Measurements from ENCODE around the gene MAP3K14.
"Not testable (repeated sequence)": the region's sequence is repeated elsewhere in the genome, so short reads cannot be mapped to it uniquely, and the experiment has no call there.

MAP3K14 gene

GRCh38 chr17:45255358-45255757 lies 61.5 kb downstream of the MAP3K14 start:
- Histone ChIP-seq H3K4me1 (ENCODE audit: control insufficient read depth, low read depth, low read length) (peaks cover 2% of the 10 kb centered on the region), H2AK5ac (ENCODE audit: low read length) (no peak overlapping the region), H3K56ac (ENCODE audit: low read length) (no peak overlapping the region), H3K4me3 (ENCODE audit: low read length) (no peak overlapping the region), H3K79me1 (ENCODE audit: low read length) (no peaks in the 10 kb centered on the region), H4K8ac (ENCODE audit: low read depth, low read length) (no peak overlapping the region), H2BK15ac (replicated peaks; ENCODE audit: low read depth) (no peak overlapping the region), H3K27ac (ENCODE audit: low read depth, low read length) (no peak overlapping the region), H3K4ac (ENCODE audit: low read depth, low read length) (no peak overlapping the region), H3K18ac (ENCODE audit: low read length) (no peak overlapping the region), H3K4me2 (ENCODE audit: low read length) (no peak overlapping the region), H3K27me3 (ENCODE audit: insufficient read depth, low read length, poor library complexity) (no peaks in the 10 kb centered on the region), H3K9ac (ENCODE audit: low read length) (no peak overlapping the region), H2BK120ac (ENCODE audit: low read depth, low read length) (no peak overlapping the region), H3K36me3 (ENCODE audit: control insufficient read depth, insufficient read depth, low read length) (no peaks in the 10 kb centered on the region), H4K5ac (ENCODE audit: low read length) (no peak overlapping the region), H3K23ac (ENCODE audit: low read length) (no peak overlapping the region), H3K79me2 (ENCODE audit: control insufficient read depth, insufficient read depth, low read length) (no peaks in the 10 kb centered on the region), H2BK5ac (ENCODE audit: low read length) (no peak overlapping the region)
- DNase-seq, result no peak
- WGBS (ENCODE audit: extremely low coverage, insufficient coverage, low lambda C conversion rate), result no CpG with 5 or more reads among the region's 8 CpGs

- no peaks in the 10 kb centered on the region for H3K79me2 ChIP-seq (ENCODE audit: control insufficient read depth, insufficient read depth, low read length)
- H3K9ac ChIP-seq (ENCODE audit: low read length), result no peak overlapping the region
- H2AK5ac ChIP-seq (ENCODE audit: low read length), result no peak overlapping the region
- no peak overlapping the region for H4K5ac ChIP-seq (ENCODE audit: low read length)
- no peak overlapping the region for H3K4ac ChIP-seq (ENCODE audit: low read depth, low read length)
- peaks cover 3% of the 10 kb centered on the region for H3K79me1 ChIP-seq (ENCODE audit: low read length)
- no peak overlapping the region for H3K18ac ChIP-seq (ENCODE audit: low read length)
- no peak overlapping the region for H3K23ac ChIP-seq (ENCODE audit: low read length)
- H3K36me3 ChIP-seq (ENCODE audit: control insufficient read depth, insufficient read depth, low read length), result no peaks in the 10 kb centered on the region
- no peak overlapping the region for H4K8ac ChIP-seq (ENCODE audit: low read depth, low read length)
- H3K27ac ChIP-seq (ENCODE audit: low read depth, low read length), result no peak overlapping the region
- no peaks in the 10 kb centered on the region for H3K27me3 ChIP-seq (ENCODE audit: insufficient read depth, low read length, poor library complexity)
- no peak overlapping the region for H3K56ac ChIP-seq (ENCODE audit: low read length)
- WGBS (ENCODE audit: extremely low coverage, insufficient coverage, low lambda C conversion rate), result no CpG with 5 or more reads among the region's 4 CpGs
- H2BK120ac ChIP-seq (ENCODE audit: low read depth, low read length), result no peak overlapping the region
- H3K4me3 ChIP-seq (ENCODE audit: low read length), result no peak overlapping the region
- no peak overlapping the region for H3K4me2 ChIP-seq (ENCODE audit: low read length)
- H3K4me1 ChIP-seq (ENCODE audit: control insufficient read depth, low read depth, low read length), result peaks cover 2% of the 10 kb centered on the region
- H2BK15ac ChIP-seq (replicated peaks; ENCODE audit: low read depth), result no peak overlapping the region
- no peak for DNase-seq
- H2BK5ac ChIP-seq (ENCODE audit: low read length), result no peak overlapping the region
These were observed 62.9 kb downstream of the MAP3K14 start for GRCh38 chr17:45253879-45254278.

DNA sequence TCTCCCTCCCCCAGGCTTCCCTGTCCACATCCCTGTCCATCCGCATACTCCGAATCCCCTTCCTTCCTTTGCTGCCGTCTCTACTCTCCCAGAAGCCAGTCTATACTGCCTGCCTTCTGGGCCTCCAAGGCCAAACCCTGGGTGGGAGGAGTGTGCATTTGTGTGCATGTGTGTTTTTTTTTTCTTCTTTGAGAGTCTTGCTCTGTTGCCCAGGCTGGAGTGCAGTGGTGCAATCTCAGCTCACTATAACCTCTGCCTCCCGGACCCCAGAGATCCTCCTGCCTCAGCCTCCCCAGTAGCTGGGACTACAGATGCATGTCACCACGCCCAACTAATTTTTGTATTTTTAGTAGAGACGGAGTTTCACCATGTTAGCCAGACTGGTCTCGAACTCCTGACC lies 63.6 kb downstream of the MAP3K14 start:
- not testable (repeated sequence) for H3K56ac ChIP-seq (ENCODE audit: low read length); H2BK120ac ChIP-seq (ENCODE audit: low read depth, low read length); H3K4ac ChIP-seq (ENCODE audit: low read depth, low read length); H3K4me1 ChIP-seq (ENCODE audit: control insufficient read depth, low read depth, low read length); H2BK15ac ChIP-seq (replicated peaks; ENCODE audit: low read depth); H2AK5ac ChIP-seq (ENCODE audit: low read length); H4K5ac ChIP-seq (ENCODE audit: low read length); H3K27me3 ChIP-seq (ENCODE audit: insufficient read depth, low read length, poor library complexity); H3K4me2 ChIP-seq (ENCODE audit: low read length); H4K8ac ChIP-seq (ENCODE audit: low read depth, low read length); H3K36me3 ChIP-seq (ENCODE audit: control insufficient read depth, insufficient read depth, low read length); H3K27ac ChIP-seq (ENCODE audit: low read depth, low read length); H3K18ac ChIP-seq (ENCODE audit: low read length); H3K79me1 ChIP-seq (ENCODE audit: low read length); H3K4me3 ChIP-seq (ENCODE audit: low read length); H3K23ac ChIP-seq (ENCODE audit: low read length); H2BK5ac ChIP-seq (ENCODE audit: low read length); H3K9ac ChIP-seq (ENCODE audit: low read length); DNase-seq; H3K79me2 ChIP-seq (ENCODE audit: control insufficient read depth, insufficient read depth, low read length)
- WGBS (ENCODE audit: extremely low coverage, insufficient coverage, low lambda C conversion rate), result no CpG with 5 or more reads among the region's 7 CpGs

- H3K79me2 ChIP-seq (ENCODE audit: control insufficient read depth, insufficient read depth, low read length), result no peaks in the 10 kb centered on the region
- H3K23ac ChIP-seq (ENCODE audit: low read length), result no peak overlapping the region
- H4K5ac ChIP-seq (ENCODE audit: low read length), result no peak overlapping the region
- peaks cover 4% of the 10 kb centered on the region for H3K79me1 ChIP-seq (ENCODE audit: low read length)
- no peak overlapping the region for H4K8ac ChIP-seq (ENCODE audit: low read depth, low read length)
- H3K18ac ChIP-seq (ENCODE audit: low read length), result no peak overlapping the region
- no peaks in the 10 kb centered on the region for H3K36me3 ChIP-seq (ENCODE audit: control insufficient read depth, insufficient read depth, low read length)
- no peak overlapping the region for H2BK120ac ChIP-seq (ENCODE audit: low read depth, low read length)
- H3K27ac ChIP-seq (ENCODE audit: low read depth, low read length), result no peak overlapping the region
- no peak overlapping the region for H2AK5ac ChIP-seq (ENCODE audit: low read length)
- no peak overlapping the region for H3K4me2 ChIP-seq (ENCODE audit: low read length)
- WGBS (ENCODE audit: extremely low coverage, insufficient coverage, low lambda C conversion rate), result no CpG with 5 or more reads among the region's 7 CpGs
- no peak for DNase-seq
- H3K4ac ChIP-seq (ENCODE audit: low read depth, low read length), result no peak overlapping the region
- H3K4me1 ChIP-seq (ENCODE audit: control insufficient read depth, low read depth, low read length), result no peaks in the 10 kb centered on the region
- no peak overlapping the region for H3K56ac ChIP-seq (ENCODE audit: low read length)
- H3K9ac ChIP-seq (ENCODE audit: low read length), result no peak overlapping the region
- H3K27me3 ChIP-seq (ENCODE audit: insufficient read depth, low read length, poor library complexity), result no peaks in the 10 kb centered on the region
- H2BK5ac ChIP-seq (ENCODE audit: low read length), result no peak overlapping the region
- no peak overlapping the region for H2BK15ac ChIP-seq (replicated peaks; ENCODE audit: low read depth)
- H3K4me3 ChIP-seq (ENCODE audit: low read length), result no peak overlapping the region
These were observed 64.9 kb downstream of the MAP3K14 start for GRCh38 chr17:45251931-45252330.

DNA sequence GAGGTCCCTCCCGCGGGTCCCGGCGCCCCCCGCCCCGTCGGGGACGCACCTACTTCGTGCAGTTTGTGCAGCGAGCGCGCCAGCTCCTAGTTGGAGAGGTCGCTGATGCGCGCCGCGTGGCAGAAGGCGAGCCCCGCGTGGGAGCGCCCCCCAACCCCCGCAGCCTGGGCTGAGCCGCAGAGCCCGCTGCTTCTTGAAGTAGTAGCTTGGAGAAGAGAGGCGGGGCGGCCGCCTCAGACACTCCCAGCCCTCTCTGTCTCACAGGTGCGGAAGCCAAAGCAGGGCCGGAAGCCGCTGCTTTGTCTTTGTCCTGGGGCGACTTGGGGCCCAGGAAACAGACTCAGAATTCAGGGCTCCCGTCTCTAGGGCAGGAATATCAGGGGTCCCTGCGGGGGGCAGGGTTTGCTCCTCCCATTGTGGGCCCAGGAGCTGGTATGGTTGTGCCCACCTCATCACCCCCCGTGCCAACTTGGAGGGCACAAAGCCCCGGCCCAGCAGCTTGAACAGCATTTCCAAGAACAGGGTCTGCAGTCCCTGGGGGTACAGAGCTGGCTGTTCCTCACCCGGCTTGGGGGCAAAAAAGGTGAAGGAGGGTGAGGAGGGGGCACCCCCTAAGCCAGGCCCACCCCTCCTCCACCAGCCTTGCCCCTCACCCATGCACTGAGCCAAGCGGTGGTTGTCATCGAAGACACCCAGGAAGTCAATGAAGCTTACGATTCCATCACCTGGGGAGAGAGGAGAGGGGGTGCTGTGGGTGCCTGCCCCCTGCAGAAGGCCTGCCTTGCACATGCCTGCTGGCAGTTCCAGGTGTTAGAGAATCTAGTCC lies 68.5 kb downstream of the MAP3K14 start:
- DNase-seq, result peak; percentile 81
- peak overlapping the region; percentile 63 for H3K4me2 ChIP-seq (ENCODE audit: low read length)
- peak overlapping the region; percentile 77 for H3K9ac ChIP-seq (ENCODE audit: low read length)
- H3K27me3 ChIP-seq (ENCODE audit: insufficient read depth, low read length, poor library complexity), result no peaks in the 10 kb centered on the region
- H3K4me3 ChIP-seq (ENCODE audit: low read length), result peak overlapping the region; percentile 86
- H2BK5ac ChIP-seq (ENCODE audit: low read length), result peak overlapping the region; percentile 35
- peak overlapping the region; percentile 61 for H2AK5ac ChIP-seq (ENCODE audit: low read length)
- no peak overlapping the region for H4K8ac ChIP-seq (ENCODE audit: low read depth, low read length)
- H3K4me1 ChIP-seq (ENCODE audit: control insufficient read depth, low read depth, low read length), result peaks cover 3% of the 10 kb centered on the region
- no peak overlapping the region for H2BK15ac ChIP-seq (replicated peaks; ENCODE audit: low read depth)
- peak overlapping the region; percentile 96 for H3K56ac ChIP-seq (ENCODE audit: low read length)
- no peak overlapping the region for H4K5ac ChIP-seq (ENCODE audit: low read length)
- H3K23ac ChIP-seq (ENCODE audit: low read length), result peak overlapping the region; percentile 32
- peak overlapping the region; percentile 91 for H3K18ac ChIP-seq (ENCODE audit: low read length)
- no peaks in the 10 kb centered on the region for H3K79me2 ChIP-seq (ENCODE audit: control insufficient read depth, insufficient read depth, low read length)
- H3K36me3 ChIP-seq (ENCODE audit: control insufficient read depth, insufficient read depth, low read length), result no peaks in the 10 kb centered on the region
- WGBS (ENCODE audit: extremely low coverage, insufficient coverage, low lambda C conversion rate), result no CpG with 5 or more reads among the region's 39 CpGs
- peaks cover 4% of the 10 kb centered on the region for H3K79me1 ChIP-seq (ENCODE audit: low read length)
- H3K4ac ChIP-seq (ENCODE audit: low read depth, low read length), result peak overlapping the region; percentile 78
- peak overlapping the region; percentile 90 for H3K27ac ChIP-seq (ENCODE audit: low read depth, low read length)
- peak overlapping the region; percentile 5 for H2BK120ac ChIP-seq (ENCODE audit: low read depth, low read length)

Measured in mesendoderm (in vitro differentiated cells).